RWPE1 (cell line): ENCODE results near the gene ARID4A.
"Not testable (repeated sequence)": the region's sequence is repeated elsewhere in the genome, so short reads cannot be mapped to it uniquely, and the experiment has no call there.

Source experiments
- CTCF ChIA-PET: fragments of 350-600 bp; sonication (Branson Sonifier 250); formaldehyde crosslinking; extraction: SDS; loops from one replicate; lab custom pipeline; 2021; lab: Yijun Ruan, JAX
- POLR2A ChIA-PET: fragments of 400-600 bp; formaldehyde crosslinking; extraction: SDS; loops from one replicate; lab custom pipeline; 2020; ENCODE audit warnings: antibody characterized with exemption; ENCODE audit not compliant: low non-redundant PET; lab: Yijun Ruan, JAX
- DNase-seq: peaks from one replicate; pipeline ENCODE4 v3.0.0; 2012; ENCODE audit warnings: low spot score
- H3K27ac ChIP-seq: fragments of 450-650 bp; 2 replicates; pipeline ENCODE4 v1.5.1; 2017
- CTCF ChIP-seq: fragments of 450-650 bp; conservative IDR thresholded peaks from 2 replicates; pipeline ENCODE4 v1.5.1; 2017; ENCODE audit warnings: low read depth, mild to moderate bottlenecking

ARID4A gene

GRCh38 chr14:58353516-58354299 lies 55.4 kb downstream of the ARID4A start:
- no peak for DNase-seq
- no peak for TF ChIP-seq CTCF
- ChIA-PET CTCF (no interaction called here), POLR2A (no interaction called here)
- no peak overlapping the region for H3K27ac ChIP-seq

GRCh38 chr14:58354808-58355207 lies 56.5 kb downstream of the ARID4A start:
- CTCF ChIA-PET: no interaction called here
- POLR2A ChIA-PET: no interaction called here
- DNase-seq: no peak
- no peak overlapping the region for H3K27ac ChIP-seq
- TF ChIP-seq CTCF: no peak

GRCh38 chr14:58356268-58356667 lies 57.9 kb downstream of the ARID4A start:
- TF ChIP-seq CTCF: no peak
- no peak overlapping the region for H3K27ac ChIP-seq
- no peak for DNase-seq
- ChIA-PET POLR2A (no interaction called here), CTCF (no interaction called here)

GRCh38 chr14:58362272-58362671 lies 63.9 kb downstream of the ARID4A start:
- CTCF ChIA-PET: interaction anchor here (0.6 kb wide), 1 partner anchor 22 kb away, joined by 4 read pairs; no protein-coding TSS in a partner anchor
- H3K27ac ChIP-seq, DNase-seq, POLR2A ChIA-PET: not testable (repeated sequence)

GRCh38 chr14:58362798-58363412 lies 64.5 kb downstream of the ARID4A start:
- DNase-seq: peak; percentile 26
- peak; percentile 36; the same call in 1 of the 2 replicates for TF ChIP-seq CTCF
- no peak overlapping the region for H3K27ac ChIP-seq
- ChIA-PET POLR2A (no interaction called here), CTCF (interaction anchor here (0.6 kb wide), 2 partner anchors 22 to 60 kb away, joined by 4 read pairs; no protein-coding TSS in a partner anchor)

GRCh38 chr14:58364316-58364715 lies 66.0 kb downstream of the ARID4A start:
- POLR2A ChIA-PET: no interaction called here
- H3K27ac ChIP-seq: no peak overlapping the region
- no peak for DNase-seq
- CTCF ChIA-PET: interaction anchor here (0.6 to 1.0 kb wide), 3 partner anchors 12 to 38 kb away, joined by 3 to 4 read pairs (median 4); no protein-coding TSS in a partner anchor
- no peak for TF ChIP-seq CTCF

- TF ChIP-seq CTCF: no peak
- H3K27ac ChIP-seq: no peak overlapping the region
- no peak for DNase-seq
- ChIA-PET POLR2A (no interaction called here), CTCF (no interaction called here)
Measured at GRCh38 chr14:58367296-58367695, 68.9 kb downstream of the ARID4A start.
